Anterior cingulate cortex (tissue), 58 donors: Measurements from ENCODE around the gene LRRTM3.

Source experiments
- DNase-seq, 58 donors: peaks; one replicate each; lab custom pipeline; 2025; lab: John Stamatoyannopoulos, UW

LRRTM3 gene

DNA sequence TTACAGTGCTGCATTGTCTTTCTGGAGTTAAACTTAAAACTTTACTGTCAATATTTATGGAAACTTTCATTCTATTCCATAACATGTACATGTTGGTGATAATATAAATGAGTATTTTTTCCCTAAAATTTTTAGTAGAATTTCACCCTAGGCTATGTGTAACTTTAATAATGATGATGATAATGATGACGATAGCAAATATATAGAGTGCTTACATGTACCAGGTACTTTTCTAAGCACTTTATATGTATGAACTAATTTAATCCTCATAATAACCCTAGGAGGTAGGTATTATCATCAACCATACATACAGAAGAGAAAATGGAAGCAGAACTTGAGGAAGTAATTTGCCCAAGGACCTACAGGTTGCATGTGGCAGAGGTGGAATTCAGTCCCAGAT, 85.6 kb downstream of the LRRTM3 start:
- no peak for DNase-seq

- DNase-seq = no peak
Observed at GRCh38 chr10:67011981-67012380, 86.1 kb downstream of the LRRTM3 start.

DNA sequence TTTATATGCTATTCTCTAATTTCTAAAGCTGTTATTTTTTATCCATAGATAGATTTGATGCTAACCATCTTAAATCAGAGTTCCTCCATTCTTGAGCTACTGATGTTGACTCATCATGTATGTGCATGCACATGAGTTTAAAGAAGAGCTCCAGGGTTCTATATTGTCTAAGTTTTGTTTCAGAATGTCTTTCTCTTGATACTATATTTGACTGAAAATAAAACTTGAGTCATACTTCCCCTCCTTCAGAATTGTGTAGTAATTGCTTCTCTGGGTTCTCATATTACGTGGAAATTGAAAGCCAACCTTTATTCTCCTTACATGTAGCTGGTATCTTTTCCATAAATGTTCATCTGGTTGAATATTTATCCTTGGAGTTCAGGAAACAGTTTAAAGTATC, 89.4 kb downstream of the LRRTM3 start:
- no peak for DNase-seq

DNA sequence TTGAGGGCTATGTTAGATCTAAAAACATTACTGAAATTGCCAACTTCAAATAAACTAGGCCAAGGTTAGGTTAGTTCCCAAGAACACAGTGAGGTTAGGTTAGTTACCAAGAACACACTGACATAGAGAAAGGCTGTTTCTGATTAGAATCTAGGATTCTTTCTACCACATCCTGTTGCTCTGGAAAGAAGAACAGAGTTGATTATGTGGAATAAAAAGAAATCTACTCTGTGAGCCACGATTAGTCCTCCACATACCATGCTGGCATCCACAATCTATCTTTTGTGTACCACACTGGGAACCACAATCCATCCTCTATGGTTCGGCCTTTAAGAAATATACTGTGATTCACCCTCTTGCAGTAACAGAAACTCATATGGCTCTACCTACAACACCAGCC, 91.4 kb downstream of the LRRTM3 start:
- no peak for DNase-seq

GRCh38 chr10:67022099-67022498, 96.3 kb downstream of the LRRTM3 start:
- DNase-seq = no peak

DNA sequence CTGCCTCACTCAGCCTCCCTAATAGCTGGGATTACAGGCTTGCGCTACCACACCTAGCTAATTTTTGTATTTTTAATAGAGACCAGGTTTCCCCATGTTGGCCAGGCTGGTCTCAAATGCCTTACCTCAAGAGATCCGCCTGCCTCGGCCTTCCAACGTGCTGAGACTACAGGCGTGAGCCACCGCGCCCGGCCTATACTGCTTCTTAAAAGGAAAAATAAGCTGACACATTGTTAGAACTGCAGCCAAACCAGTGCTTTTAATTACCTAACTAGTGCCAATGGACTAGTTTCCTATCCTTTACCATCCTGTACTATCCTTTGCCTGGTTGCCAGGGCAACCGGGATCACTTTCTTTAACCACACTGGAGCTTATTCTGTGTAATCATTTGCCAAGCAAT, 108.0 kb downstream of the LRRTM3 start:
- no peak for DNase-seq

GRCh38 chr10:67036808-67037207, 111.0 kb downstream of the LRRTM3 start:
- DNase-seq = no peak

GRCh38 chr10:67043041-67043440, 117.2 kb downstream of the LRRTM3 start:
- peak in 1 of 58 donors; percentile 16 for DNase-seq

DNA sequence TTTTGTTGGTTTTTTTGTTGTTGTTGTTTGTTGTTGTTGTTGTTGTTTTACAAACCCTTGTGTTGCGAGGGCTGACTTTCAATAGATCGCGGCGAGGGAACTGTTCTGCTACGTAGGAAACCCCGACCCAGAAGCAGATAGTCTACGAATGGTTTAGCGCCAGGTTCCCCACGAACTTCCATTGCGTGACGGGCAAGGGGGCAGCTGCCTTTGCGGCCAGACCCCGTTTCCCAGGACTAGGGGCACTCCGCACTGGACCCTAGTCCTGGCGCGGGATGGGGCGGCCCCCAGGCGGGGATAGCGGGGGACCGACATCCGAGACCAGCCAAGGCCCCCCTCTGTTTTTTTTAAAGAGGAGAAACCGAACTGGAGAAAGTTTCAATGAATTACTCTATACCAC, 119.6 kb downstream of the LRRTM3 start:
- DNase-seq = no peak

- DNase-seq = no peak
Observed at GRCh38 chr10:67046507-67046906, 120.7 kb downstream of the LRRTM3 start.

DNA sequence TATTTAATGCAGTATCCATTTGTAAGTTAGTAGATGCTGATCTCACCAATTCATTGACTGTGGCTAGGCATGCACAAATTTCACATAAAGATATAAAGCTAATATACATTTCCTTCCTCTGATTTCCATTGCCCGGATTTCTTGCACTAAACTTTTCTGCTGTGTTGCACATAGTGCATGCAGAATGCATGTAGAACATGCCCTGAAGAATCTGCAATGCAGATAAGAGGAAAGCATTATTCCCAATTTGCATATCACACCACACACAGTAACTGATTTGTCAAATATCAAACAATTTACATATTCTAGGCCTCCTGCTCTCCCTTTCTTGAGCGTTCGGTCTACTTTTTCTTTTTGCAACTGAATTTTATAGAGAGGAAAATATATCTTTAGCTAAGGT, 124.2 kb downstream of the LRRTM3 start:
- no peak for DNase-seq

- DNase-seq = no peak
Observed at GRCh38 chr10:67050415-67050814, 124.6 kb downstream of the LRRTM3 start.

GRCh38 chr10:67072654-67073053, 146.8 kb downstream of the LRRTM3 start:
- DNase-seq = no peak

DNA sequence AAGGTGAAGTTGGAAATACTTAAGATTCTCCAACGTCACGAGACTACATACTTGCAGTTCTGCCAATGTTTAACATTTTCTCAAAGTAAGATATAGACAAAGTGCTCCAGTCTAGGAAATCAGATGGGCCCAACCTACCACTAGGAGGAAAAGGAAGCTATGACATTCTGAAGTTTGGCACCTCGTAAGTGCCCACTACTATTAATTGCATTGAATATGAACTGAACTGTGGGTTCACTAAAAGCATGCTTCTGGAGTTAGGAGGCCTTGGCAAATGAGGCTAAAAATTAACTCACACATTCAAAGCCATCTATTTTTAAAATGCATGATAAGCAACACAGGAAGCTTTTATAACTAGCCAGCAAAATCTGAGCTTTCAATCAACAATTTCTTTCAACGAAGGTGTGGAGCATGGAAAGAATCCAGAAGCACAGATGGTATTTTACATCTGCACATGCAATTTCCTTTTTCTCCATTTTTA, 149.7 kb downstream of the LRRTM3 start:
- no peak for DNase-seq

DNA sequence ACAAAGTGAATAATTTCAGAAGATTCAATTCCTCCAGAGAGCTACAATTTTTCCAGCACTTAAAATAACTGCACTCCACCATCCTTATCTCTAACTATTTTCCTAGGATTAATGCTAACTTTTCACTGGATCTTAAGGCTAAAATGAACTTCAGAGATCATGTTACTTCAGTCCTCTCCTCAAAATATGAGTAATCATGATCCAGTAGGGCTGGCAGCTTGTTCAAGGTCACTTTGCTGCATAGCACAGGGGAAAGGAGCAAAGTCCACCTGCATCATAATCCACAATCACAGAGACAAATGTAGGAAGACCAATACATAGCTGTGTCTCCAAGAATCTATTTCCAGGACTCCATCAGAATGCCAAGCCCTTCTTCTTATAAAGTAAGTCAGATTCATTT, 150.3 kb downstream of the LRRTM3 start:
- DNase-seq = no peak

- no peak for DNase-seq
Observed at GRCh38 chr10:67077376-67077775, 151.5 kb downstream of the LRRTM3 start.

GRCh38 chr10:67079126-67079525, 153.3 kb downstream of the LRRTM3 start:
- peak in 14 of 58 donors; percentile 0 to 50 (median 6) for DNase-seq

DNA sequence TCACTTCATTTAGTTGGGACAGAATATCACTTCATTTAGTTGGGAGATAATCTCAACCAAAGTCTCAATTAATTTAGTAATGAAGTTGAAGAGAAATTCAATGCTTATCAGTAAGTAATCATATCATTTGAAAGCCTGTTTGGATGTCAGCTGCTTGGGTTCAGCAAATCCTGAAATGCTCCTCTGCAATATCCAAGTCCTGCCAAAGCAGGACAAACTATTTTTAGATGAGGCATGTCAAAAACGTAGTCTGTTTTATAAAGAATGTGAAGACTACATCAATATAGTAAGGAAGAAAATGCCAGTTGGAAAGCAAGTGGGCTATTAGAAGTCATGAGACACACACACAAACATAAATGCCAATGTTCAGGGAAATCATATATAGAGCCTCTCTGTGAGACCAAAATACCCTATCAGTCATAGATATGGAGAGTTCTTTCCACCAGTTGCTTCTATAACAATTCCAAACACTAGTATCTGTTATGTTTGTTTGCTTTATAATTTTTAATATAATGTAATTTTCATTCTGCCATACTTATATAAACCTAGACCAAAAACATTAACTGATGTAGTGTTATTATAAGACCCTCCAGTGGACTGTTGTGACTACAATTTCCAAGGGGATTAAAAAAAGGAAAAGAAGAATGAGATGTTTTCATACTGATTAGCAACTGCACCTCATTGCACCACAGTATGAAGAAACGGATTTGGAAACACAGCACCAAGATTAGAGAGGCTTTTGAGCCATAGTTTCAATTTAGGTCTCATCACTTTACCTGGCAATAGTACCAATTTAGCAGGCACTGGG, 160.7 kb downstream of the LRRTM3 start:
- no peak for DNase-seq

DNA sequence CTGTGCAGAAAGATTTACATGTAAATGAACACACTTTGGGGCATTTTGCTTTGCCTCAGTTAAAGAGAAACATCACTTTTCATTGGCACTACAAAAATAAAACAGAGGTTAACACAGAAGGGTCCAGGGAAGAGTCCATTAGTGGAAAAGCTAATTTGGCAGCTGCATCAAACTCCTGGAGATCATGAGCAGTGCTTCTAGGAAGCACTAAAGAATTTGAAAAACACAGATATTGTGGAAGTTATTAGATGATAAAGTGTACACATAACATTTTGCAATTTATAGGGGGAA, 161.2 kb downstream of the LRRTM3 start:
- no peak for DNase-seq

GRCh38 chr10:67088036-67088435, 162.2 kb downstream of the LRRTM3 start:
- peak in 1 of 58 donors; percentile 3 for DNase-seq

DNA sequence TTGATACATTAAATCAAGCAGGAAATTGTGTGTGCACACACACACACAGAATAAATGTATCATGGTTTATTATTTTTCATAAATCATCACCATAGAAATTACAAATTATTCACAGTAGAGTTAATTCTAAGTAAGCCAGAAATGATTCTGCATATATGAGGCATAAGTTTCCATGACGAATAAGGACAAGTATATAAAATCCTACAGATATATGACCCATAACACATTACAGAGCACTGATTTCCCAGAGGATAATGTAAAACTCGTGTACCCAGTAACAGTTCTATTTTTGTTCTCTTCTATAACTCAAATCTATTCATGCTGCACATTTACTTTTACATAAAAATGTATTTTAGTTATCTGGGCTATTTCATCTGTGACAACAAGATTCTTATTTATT, 169.7 kb downstream of the LRRTM3 start:
- no peak for DNase-seq

- DNase-seq = peak in 1 of 58 donors; percentile 13
Observed at GRCh38 chr10:67098461-67098860, 172.6 kb downstream of the LRRTM3 start.

- DNase-seq = no peak
Observed at GRCh38 chr10:67100951-67101350, 175.1 kb downstream of the LRRTM3 start.
